HFFc6 (cell line): ENCODE data around the gene ABCA7. TPM values are rescaled to one million over a fixed set of nuclear protein-coding genes. Genes with fewer than 3 reads are reported as not detected.

ENCODE experiments used
- DNase-seq: peaks from one replicate; pipeline ENCODE4 v3.0.0-alpha.2; 2018
- H3K27ac Mint-ChIP-seq: 2 replicates; pipeline ENCODE4 v1.8.0; 2020; ENCODE audit warnings: mild to moderate bottlenecking, mixed read lengths
- H3K27me3 Mint-ChIP-seq: 2 replicates; pipeline ENCODE4 v1.8.0; 2021; ENCODE audit warnings: mild to moderate bottlenecking, moderate library complexity, mixed read lengths; ENCODE audit not compliant: insufficient read depth
- H3K36me3 Mint-ChIP-seq: 2 replicates; pipeline ENCODE4 v1.8.0; 2021; ENCODE audit warnings: low read depth, mixed read lengths
- H3K4me1 Mint-ChIP-seq: 2 replicates; pipeline ENCODE4 v1.8.0; 2020; ENCODE audit warnings: low read depth, mixed read lengths
- H3K4me3 Mint-ChIP-seq: 2 replicates; pipeline ENCODE4 v1.8.0; 2020; ENCODE audit warnings: mild to moderate bottlenecking, moderate library complexity, mixed read lengths
- H3K9me3 Mint-ChIP-seq: 2 replicates; pipeline ENCODE4 v1.8.0; 2020; ENCODE audit warnings: mild to moderate bottlenecking, mixed read lengths
- total RNA-seq, 6 experiments: library from RNA; stranded (reverse); fragmentation: NEBNext Ultra II Directional; extraction: Animal tissue kit (Norgen Biotek cat#: 25700); gene quantifications; 2 replicates in 1 of 6; 3 replicates in 5 of 6; pipeline ENCODE4 v1.2.3, GENCODE V29; 2021
- TF ChIP-seq, protein P1 (sequence below): fragments of 200-600 bp; sonication (generic); IDR thresholded peaks from 2 replicates; pipeline ENCODE4 v1.5.0; 2021; ENCODE audit warnings: antibody characterized with exemption, mild to moderate bottlenecking

ABCA7 gene
- total RNA-seq, 6 experiments from 2014 or later, result 4.6 to 8.1 (median 6.6) TPM

DNA sequence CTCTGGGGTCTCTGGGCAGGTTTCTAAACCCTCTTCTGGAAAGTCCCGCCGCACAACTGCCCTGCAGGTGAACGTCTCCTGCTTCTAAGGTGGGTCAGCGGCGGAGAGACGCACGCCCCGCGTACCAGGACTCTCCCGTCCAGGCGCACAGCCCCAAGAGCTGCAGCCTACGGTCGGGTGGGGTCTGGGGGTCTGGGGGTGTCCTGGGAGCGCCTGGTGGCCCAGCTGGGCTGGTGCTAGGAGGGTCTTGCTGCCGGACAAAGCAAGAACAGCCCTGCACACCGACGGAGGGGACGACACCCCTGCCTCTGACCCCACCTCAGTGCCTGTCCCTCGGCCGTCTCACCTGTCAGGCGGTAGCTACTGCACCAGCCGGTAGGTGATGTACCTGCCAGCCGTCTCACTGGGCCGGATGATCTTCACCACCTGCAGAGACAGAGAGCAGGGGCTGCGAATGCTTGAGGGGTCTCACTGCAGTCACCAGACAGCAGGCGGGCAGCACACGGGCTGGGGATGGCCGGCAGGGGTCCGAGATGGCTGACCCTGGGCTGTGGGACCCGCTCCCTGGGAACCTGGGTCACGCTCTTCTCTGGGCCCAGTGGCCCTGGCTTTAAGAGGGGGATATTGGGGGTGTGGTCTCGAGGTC is 49.3 kb downstream of the ABCA7 start:
- H3K36me3 Mint-ChIP-seq, result no peaks in the 10 kb centered on the region
- H3K27ac Mint-ChIP-seq, result no peak overlapping the region
- TF ChIP-seq, protein P1, sequence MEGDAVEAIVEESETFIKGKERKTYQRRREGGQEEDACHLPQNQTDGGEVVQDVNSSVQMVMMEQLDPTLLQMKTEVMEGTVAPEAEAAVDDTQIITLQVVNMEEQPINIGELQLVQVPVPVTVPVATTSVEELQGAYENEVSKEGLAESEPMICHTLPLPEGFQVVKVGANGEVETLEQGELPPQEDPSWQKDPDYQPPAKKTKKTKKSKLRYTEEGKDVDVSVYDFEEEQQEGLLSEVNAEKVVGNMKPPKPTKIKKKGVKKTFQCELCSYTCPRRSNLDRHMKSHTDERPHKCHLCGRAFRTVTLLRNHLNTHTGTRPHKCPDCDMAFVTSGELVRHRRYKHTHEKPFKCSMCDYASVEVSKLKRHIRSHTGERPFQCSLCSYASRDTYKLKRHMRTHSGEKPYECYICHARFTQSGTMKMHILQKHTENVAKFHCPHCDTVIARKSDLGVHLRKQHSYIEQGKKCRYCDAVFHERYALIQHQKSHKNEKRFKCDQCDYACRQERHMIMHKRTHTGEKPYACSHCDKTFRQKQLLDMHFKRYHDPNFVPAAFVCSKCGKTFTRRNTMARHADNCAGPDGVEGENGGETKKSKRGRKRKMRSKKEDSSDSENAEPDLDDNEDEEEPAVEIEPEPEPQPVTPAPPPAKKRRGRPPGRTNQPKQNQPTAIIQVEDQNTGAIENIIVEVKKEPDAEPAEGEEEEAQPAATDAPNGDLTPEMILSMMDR, result no peak
- no peak for DNase-seq
- no peak overlapping the region for H3K4me3 Mint-ChIP-seq
- H3K27me3 Mint-ChIP-seq, result no peaks in the 10 kb centered on the region; the same call in none of the 2 replicates
- no peaks in the 10 kb centered on the region for H3K9me3 Mint-ChIP-seq
- H3K4me1 Mint-ChIP-seq, result peaks cover 7% of the 10 kb centered on the region; the same call in 1 of the 2 replicates

DNA sequence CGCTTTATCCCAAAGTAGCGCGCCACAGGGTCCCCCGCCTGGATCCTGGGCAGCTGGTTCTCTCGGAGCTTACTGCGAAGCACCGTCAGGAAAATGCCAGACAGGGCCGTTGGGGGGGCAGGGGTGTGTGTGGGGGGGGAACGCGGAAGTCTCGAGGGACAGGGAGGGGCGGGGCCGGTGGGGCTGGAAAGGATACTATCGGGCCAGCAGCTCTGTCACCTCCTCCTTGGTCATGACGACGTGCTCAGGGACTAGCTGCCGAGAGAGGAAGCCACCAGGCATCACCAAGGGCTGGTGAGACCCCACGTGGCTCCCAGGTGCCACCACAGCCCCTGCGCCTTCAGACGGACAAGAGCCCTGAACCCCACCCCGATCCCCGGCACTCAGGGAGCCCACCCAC is 50.0 kb downstream of the ABCA7 start:
- no peak overlapping the region for H3K27ac Mint-ChIP-seq
- peaks cover 7% of the 10 kb centered on the region; the same call in 1 of the 2 replicates for H3K4me1 Mint-ChIP-seq
- DNase-seq, result no peak
- TF ChIP-seq, protein P1, result no peak
- H3K27me3 Mint-ChIP-seq, result no peaks in the 10 kb centered on the region; the same call in none of the 2 replicates
- H3K4me3 Mint-ChIP-seq, result no peak overlapping the region
- no peaks in the 10 kb centered on the region for H3K36me3 Mint-ChIP-seq
- no peaks in the 10 kb centered on the region for H3K9me3 Mint-ChIP-seq

DNA sequence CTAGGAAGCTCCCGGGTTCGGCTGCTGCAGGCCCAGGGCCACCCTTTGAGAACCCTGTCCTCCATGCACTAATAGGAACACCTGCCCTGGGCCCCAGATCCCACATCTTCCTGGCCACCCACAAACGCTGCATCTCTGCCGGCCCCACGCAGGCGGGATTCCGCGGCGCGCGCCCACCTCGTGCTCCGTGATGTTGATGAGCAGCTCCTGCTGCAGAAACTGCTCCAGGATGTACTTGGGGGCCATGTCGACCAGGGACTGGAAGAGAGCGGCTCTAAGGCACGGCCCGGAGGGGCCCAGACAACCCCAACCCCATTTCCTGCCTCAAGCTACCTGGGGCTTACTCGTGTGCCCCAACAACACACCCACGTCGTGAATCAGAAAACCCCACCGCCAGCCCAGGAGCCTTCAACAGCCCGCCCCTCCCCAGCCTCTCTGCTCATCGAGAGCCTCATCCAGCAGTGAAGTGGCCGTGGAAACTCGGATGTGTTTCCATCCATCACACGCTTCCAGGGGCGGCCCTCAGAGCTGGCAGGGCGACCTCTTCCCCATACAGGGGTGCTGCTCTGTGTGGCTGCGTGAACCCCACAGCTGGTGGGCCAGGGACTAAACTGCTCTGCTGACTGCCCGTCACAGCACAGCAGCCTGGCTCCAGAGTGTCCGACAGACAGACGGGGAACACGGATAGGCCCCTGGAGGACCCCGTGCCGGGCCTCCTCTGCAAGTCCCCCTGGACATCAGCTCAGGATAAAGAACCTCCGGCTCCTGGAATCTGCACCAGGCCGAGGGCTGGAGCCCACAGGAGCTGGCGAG is 51.0 kb downstream of the ABCA7 start:
- H3K27me3 Mint-ChIP-seq, result no peaks in the 10 kb centered on the region; the same call in none of the 2 replicates
- DNase-seq, result no peak
- TF ChIP-seq, protein P1, result no peak
- H3K9me3 Mint-ChIP-seq, result no peaks in the 10 kb centered on the region
- H3K27ac Mint-ChIP-seq, result no peak overlapping the region
- peaks cover 14% of the 10 kb centered on the region for H3K4me1 Mint-ChIP-seq
- no peak overlapping the region for H3K4me3 Mint-ChIP-seq
- no peaks in the 10 kb centered on the region for H3K36me3 Mint-ChIP-seq

DNA sequence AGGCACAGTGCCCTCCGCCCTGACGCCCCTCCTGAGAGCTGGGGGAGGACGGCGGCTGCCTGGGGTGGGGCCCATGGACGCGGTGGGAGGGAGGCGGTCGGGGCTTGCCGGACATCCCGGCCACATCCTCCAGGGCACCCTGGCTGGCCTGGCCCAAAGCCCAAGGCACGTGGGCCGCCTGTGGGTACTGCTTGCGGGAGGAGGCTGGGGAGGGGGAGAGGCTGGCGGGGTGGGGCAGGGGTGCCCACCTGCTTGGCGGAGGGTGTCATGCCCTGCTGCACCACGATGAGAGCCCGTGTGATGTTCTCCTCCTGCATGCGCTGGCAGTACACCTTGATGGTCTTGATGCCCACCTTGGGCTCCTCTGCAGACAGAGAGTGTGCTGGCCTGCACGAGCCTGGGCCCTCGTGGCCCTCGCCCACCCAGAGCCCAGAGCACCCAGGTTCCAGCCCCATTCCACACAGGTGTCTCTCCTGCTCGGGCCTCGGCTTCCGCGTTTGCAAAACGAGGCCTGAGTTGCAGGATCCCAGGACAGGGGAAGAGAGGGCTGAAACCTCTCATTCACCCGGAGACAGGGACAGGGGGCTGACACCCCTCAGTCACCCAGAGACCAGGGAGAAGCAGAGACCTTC is 51.8 kb downstream of the ABCA7 start:
- TF ChIP-seq, protein P1, result no peak
- Mint-ChIP-seq H3K4me1 (peaks cover 15% of the 10 kb centered on the region), H3K9me3 (no peaks in the 10 kb centered on the region), H3K36me3 (no peaks in the 10 kb centered on the region), H3K27ac (no peak overlapping the region), H3K27me3 (no peaks in the 10 kb centered on the region; the same call in none of the 2 replicates), H3K4me3 (no peak overlapping the region)
- no peak for DNase-seq

DNA sequence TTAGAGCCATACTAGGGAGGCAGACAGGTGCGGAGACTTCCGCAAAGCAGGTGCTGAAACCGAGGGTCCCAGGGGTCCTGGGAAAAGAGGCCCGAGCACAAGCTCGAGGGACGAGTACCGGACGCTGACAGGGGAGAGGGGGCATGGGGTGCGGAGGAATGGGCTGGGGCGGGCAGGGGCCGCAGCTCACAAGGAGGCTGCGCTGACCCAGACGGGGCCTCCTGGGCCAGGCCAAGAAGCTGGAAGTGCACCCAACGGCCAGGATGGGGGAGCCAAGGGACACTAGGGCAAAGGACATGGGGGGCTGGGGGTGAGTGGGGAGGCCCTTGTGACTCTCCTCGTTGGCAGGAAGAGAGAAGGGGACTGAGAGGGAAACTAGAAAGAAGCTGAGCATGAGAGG is 53.4 kb downstream of the ABCA7 start:
- H3K9me3 Mint-ChIP-seq, result no peaks in the 10 kb centered on the region
- H3K4me3 Mint-ChIP-seq, result peak overlapping the region; percentile 97
- peaks cover 23% of the 10 kb centered on the region for H3K4me1 Mint-ChIP-seq
- TF ChIP-seq, protein P1, result no peak
- DNase-seq, result no peak
- H3K36me3 Mint-ChIP-seq, result no peaks in the 10 kb centered on the region
- no peak overlapping the region for H3K27ac Mint-ChIP-seq
- H3K27me3 Mint-ChIP-seq, result no peaks in the 10 kb centered on the region; the same call in none of the 2 replicates
